ENCODE results near the gene M1AP.

M1AP gene

DNA sequence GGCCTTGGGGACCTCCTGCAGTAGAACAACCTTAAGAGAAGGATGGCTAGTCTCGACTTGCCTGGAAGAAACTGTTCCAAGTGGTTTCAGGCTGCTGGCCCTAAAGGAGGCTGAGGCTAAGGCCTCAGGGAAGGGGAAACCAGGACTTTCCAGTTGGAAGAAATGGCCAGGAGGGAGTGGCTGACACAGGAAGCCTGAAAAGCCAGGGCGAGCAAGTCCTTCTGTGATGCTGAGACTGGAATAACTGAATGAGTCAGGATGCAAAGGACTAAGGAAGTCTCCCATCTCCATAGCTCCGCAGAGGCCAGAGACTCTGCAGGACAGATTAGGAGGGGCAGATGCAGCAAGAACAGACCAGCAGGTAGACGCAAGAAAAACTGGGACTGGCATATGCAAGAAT is 111.0 kb downstream of the M1AP start:
- no peak for TF ChIP-seq JUND (IDR thresholded peaks at IDR 0.05; ENCODE audit: low read depth)
- DNase-seq (ENCODE audit: low read depth in 1 of 2, low spot score in 1 of 2) = no peak
- in situ Hi-C loops (cut with HindIII; ENCODE audit: low pct_unique_long_range_greater_than_20kb, low sequenced_read_pairs) = no loop called here

GRCh38 chr2:74536166-74536950 is 111.8 kb downstream of the M1AP start:
- no peak for DNase-seq (ENCODE audit: low read depth in 1 of 2, low spot score in 1 of 2)
- in situ Hi-C loops (cut with HindIII; ENCODE audit: low pct_unique_long_range_greater_than_20kb, low sequenced_read_pairs) = no loop called here
- TF ChIP-seq JUND (IDR thresholded peaks at IDR 0.05; ENCODE audit: low read depth) = no peak

- no peak for TF ChIP-seq JUND (IDR thresholded peaks at IDR 0.05; ENCODE audit: low read depth)
- no peak for DNase-seq (ENCODE audit: low read depth in 1 of 2, low spot score in 1 of 2)
These were observed 112.6 kb downstream of the M1AP start for GRCh38 chr2:74535440-74535965.

GRCh38 chr2:74534411-74534810 is 113.7 kb downstream of the M1AP start:
- no peak for DNase-seq (ENCODE audit: low read depth in 1 of 2, low spot score in 1 of 2)
- TF ChIP-seq JUND (IDR thresholded peaks at IDR 0.05; ENCODE audit: low read depth) = no peak
- in situ Hi-C loops (cut with HindIII; ENCODE audit: low pct_unique_long_range_greater_than_20kb, low sequenced_read_pairs) = no loop called here

More at GRCh38 chr2:74535440-74535965, 112.6 kb downstream of the M1AP start:
- in situ Hi-C loops (cut with HindIII; ENCODE audit: low pct_unique_long_range_greater_than_20kb, low sequenced_read_pairs) = no loop called here

- TF ChIP-seq JUND (IDR thresholded peaks at IDR 0.05; ENCODE audit: low read depth) = no peak
- DNase-seq (ENCODE audit: low read depth in 1 of 2, low spot score in 1 of 2) = no peak
- in situ Hi-C loops (cut with HindIII; ENCODE audit: low pct_unique_long_range_greater_than_20kb, low sequenced_read_pairs) = no loop called here
These were observed 114.7 kb downstream of the M1AP start for GRCh38 chr2:74533464-74533863.

DNA sequence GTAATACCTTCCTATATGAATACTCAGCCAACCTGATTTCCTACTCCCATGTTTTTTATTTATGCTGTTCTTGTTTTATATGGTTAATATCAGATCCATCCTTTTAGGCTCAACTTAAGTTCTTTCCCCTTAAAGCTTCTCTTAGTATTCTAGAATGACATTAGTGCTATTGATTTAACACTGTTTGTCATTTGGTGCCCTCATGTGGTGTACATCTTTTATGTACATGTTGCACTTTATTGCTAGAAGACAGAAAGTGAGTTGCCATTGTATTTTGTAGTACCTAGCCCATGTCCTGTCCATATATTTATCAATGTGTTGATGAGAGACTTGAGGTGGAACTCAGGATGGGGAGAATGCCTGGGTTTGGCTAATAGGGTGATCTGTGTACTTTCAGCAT is 115.9 kb downstream of the M1AP start:
- in situ Hi-C loops (cut with HindIII; ENCODE audit: low pct_unique_long_range_greater_than_20kb, low sequenced_read_pairs) = no loop called here
- TF ChIP-seq JUND (IDR thresholded peaks at IDR 0.05; ENCODE audit: low read depth) = no peak
- DNase-seq (ENCODE audit: low read depth in 1 of 2, low spot score in 1 of 2) = peak; percentile 45 to 65

- in situ Hi-C loops (cut with HindIII; ENCODE audit: low pct_unique_long_range_greater_than_20kb, low sequenced_read_pairs) = no loop called here
- no peak for TF ChIP-seq JUND (IDR thresholded peaks at IDR 0.05; ENCODE audit: low read depth)
- no peak for DNase-seq (ENCODE audit: low read depth in 1 of 2, low spot score in 1 of 2)
These were observed 116.5 kb downstream of the M1AP start for GRCh38 chr2:74531666-74532065.

DNA sequence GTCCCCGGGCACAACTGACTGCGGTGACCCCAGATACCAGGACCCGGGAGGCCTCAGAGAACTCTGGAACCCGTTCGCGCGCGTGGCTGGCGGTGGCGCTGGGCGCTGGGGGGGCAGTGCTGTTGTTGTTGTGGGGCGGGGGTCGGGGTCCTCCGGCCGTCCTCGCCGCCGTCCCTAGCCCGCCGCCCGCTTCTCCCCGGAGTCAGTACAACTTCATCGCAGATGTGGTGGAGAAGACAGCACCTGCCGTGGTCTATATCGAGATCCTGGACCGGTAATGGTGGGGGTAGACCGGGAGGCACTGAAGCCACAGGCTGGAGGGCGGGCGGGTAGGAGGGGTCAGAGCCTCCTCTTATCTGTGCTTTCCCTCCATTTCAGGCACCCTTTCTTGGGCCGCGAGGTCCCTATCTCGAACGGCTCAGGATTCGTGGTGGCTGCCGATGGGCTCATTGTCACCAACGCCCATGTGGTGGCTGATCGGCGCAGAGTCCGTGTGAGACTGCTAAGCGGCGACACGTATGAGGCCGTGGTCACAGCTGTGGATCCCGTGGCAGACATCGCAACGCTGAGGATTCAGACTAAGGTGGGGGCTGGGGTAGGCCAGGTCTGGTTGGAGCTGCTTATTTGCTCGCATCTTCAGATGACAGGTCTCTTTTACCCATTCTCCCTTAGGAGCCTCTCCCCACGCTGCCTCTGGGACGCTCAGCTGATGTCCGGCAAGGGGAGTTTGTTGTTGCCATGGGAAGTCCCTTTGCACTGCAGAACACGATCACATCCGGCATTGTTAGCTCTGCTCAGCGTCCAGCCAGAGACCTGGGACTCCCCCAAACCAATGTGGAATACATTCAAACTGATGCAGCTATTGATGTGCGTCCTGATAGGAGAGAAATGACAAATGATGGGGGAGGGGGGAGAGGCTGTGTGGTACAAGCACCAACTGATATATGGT is 117.6 kb downstream of the M1AP start:
- in situ Hi-C loops (cut with HindIII; ENCODE audit: low pct_unique_long_range_greater_than_20kb, low sequenced_read_pairs) = no loop called here
- TF ChIP-seq JUND (IDR thresholded peaks at IDR 0.05; ENCODE audit: low read depth) = no peak
- DNase-seq (ENCODE audit: low read depth in 1 of 2, low spot score in 1 of 2) = no peak

DNA sequence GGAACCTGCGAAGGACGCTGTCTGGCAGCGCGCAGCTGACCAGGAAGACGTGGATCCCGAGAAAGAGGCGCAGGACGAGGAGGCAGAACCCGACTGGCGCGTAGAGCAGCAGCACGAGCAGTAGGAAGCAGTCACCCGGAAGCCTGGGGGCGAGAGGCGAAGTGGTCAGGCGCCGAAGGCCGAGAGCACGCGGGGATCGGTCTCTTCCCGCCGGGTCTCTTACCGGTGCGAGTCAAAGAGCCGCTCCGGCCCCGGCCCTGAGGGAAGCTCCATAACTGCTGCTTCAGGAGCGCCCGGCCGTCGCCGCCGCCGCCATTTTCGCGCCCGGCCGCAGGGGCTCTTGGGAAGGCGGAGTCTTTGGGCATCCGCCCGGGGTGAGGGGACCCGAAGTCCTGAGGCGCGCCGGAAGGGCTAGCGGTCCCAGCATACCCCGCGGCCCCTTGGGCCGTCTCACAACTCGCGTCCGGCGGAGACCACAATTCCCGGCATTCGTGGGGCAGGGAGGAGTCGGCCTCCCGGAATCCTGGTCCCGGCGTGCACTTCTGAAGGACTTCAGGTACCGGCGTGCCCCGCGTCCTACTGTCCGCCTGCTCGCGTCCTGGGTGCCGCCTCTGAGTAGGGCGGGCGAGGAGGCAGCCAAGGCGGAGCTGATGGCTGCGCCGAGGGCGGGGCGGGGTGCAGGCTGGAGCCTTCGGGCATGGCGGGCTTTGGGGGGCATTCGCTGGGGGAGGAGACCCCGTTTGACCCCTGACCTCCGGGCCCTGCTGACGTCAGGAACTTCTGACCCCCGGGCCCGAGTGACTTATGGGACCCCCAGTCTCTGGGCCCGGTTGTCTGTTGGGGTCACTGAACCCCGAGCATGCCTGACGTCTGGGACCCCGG is 118.5 kb downstream of the M1AP start, which contains the start of the genes AUP1 and HTRA2:
TSS of gene AUP1 (minus strand) at position 350 of the 882 bp plus-strand sequence. CDS start at position 273, 77 bp downstream.
TSS of gene HTRA2 (plus strand) at position 577 of the 882 bp plus-strand sequence. CDS start at position 651, 74 bp downstream.
- no peak for TF ChIP-seq JUND (IDR thresholded peaks at IDR 0.05; ENCODE audit: low read depth)
- in situ Hi-C loops (cut with HindIII; ENCODE audit: low pct_unique_long_range_greater_than_20kb, low sequenced_read_pairs) = no loop called here
- peak; percentile 97 to 98 for DNase-seq (ENCODE audit: low read depth in 1 of 2, low spot score in 1 of 2)

GRCh38 chr2:74528600-74529356 is 119.4 kb downstream of the M1AP start:
- in situ Hi-C loops (cut with HindIII; ENCODE audit: low pct_unique_long_range_greater_than_20kb, low sequenced_read_pairs) = no loop called here
- no peak for DNase-seq (ENCODE audit: low read depth in 1 of 2, low spot score in 1 of 2)
- no peak for TF ChIP-seq JUND (IDR thresholded peaks at IDR 0.05; ENCODE audit: low read depth)

GRCh38 chr2:74527741-74528140 is 120.4 kb downstream of the M1AP start:
- in situ Hi-C loops (cut with HindIII; ENCODE audit: low pct_unique_long_range_greater_than_20kb, low sequenced_read_pairs) = no loop called here
- no peak for DNase-seq (ENCODE audit: low read depth in 1 of 2, low spot score in 1 of 2)
- no peak for TF ChIP-seq JUND (IDR thresholded peaks at IDR 0.05; ENCODE audit: low read depth)

Measured in T47D (cell line).